Fibroblast of skin of abdomen (primary cell): ENCODE data around the gene TSR3.

Source experiments
- DNase-seq: peaks from one replicate; pipeline ENCODE4 v3.0.0-alpha.2; 2013

TSR3 gene

GRCh38 chr16:1351215-1351581, 480 bp downstream of the TSR3 start:
- DNase-seq, result no peak

- DNase-seq, result no peak
Observed at GRCh38 chr16:1350691-1351090, 987 bp downstream of the TSR3 start.

DNA sequence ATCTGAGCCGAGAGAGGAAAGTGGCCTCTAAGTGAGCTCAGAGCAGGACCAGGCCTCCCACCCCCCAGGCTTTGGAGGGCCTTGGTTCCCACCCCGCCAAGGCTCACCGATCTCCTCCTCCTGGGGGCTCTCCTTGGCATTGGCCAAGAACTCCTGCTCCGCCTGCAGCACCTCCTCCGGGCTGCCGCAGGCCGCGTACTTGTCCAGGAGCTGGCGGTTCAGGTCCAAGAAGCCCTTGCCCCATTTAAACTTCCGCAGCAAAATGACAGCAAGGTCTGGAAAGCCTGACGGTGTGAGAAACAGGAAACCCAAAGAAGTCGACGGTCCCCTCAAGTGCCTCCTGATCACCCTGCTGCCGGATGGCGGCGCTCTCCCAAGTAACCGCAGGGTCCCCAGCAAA, 1.7 kb downstream of the TSR3 start:
- DNase-seq, result no peak

GRCh38 chr16:1349351-1349750, 2.3 kb downstream of the TSR3 start:
- DNase-seq, result no peak

- DNase-seq, result no peak
Observed at GRCh38 chr16:1348926-1349325, 2.8 kb downstream of the TSR3 start.

DNA sequence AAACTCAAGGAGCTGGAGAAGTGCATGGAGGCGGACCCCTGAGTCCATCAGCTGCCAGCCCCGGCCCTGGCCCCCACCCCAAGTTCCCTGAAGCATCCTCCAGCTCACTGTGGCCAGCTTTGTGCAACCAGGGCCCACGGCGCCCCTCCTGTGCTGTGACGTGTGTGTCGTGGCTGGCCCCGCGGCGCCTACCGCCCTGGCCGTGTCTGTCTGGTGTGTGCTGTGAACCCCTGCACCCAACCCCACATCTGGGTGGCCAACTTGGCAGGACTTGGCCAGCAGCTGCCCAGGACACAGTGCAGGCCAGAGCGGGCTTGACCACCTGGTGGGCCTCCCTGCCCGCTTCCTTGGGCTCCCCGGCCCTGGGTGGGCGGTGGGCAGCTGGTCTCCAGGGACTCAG, 3.2 kb downstream of the TSR3 start:
- no peak for DNase-seq

DNA sequence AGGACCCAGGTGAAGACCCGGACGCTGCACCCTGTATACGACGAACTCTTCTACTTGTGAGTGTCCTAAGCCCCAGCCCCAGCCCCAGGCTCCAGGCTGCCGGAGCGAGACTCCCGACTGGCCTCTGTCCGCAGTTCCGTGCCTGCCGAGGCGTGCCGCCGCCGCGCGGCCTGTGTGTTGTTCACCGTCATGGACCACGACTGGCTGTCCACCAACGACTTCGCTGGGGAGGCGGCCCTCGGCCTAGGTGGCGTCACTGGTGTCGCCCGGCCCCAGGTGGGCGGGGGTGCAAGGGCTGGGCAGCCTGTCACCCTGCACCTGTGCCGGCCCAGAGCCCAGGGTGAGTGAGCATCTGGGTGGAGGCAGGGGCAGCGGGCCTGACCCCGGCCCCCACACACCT, 3.7 kb downstream of the TSR3 start:
- DNase-seq, result no peak

GRCh38 chr16:1347286-1347855, 4.3 kb downstream of the TSR3 start:
- no peak for DNase-seq

DNA sequence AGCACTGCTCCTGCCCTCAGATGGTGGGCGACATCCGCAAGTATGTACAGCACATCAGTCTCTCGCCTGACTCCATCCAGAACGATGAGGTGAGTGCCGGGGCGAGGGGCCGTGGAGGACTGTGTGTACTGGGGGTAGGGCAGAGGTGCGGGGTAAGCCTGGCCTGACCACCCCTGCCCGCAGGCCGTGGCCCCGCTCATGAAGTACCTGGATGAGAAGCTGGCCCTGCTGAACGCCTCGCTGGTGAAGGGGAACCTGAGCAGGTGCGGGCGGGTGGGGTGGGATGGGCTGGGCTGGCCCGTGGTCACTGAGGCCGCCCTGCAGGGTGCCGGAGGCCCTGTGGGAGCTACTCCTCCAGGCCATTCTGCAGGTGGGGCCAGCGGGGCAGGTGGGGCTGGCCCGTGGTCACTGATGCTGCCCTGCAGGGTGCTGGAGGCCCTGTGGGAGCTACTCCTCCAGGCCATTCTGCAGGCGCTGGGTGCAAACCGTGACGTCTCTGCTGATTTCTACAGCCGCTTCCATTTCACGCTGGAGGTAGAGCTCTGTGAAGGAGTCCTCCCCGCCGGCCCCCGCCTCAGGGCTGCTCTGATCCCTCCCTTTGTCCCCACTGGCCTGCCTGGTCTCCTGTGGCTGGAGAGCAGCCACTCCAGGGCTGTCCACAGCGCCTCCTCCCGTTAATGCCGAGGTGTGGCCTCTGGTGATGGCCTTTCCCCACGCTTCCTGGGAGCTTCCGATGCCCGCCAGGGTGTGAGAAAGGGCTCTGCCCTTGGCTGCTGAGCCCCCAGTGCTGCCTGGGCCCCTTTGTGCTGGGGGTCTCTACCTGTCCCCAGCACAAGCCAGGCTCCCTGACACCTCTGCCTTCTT, 5.0 kb downstream of the TSR3 start:
- no peak for DNase-seq

- DNase-seq, result no peak
Observed at GRCh38 chr16:1345651-1346421, 5.8 kb downstream of the TSR3 start.

- DNase-seq, result no peak
Observed at GRCh38 chr16:1345087-1345486, 6.6 kb downstream of the TSR3 start.

DNA sequence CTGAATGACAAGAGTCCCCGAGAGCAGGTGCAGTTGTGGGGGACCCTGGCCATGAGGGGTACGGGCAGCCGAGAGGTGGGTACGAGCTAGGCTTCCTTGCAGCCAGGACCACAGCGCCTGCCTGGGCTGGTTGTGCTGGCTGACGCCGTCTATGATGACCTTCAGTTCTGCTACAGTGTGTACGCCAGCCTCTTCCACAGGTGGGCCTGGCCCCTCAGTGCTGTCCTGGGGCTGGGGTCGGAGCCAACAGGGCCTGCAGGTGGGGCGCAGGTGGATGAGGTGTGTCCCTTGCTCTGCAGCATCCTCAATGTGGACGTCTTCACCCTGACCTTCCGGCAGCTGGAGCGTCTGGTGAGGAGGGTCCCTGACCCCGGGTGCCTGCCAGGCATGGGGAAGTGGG, 7.2 kb downstream of the TSR3 start:
- DNase-seq, result no peak

DNA sequence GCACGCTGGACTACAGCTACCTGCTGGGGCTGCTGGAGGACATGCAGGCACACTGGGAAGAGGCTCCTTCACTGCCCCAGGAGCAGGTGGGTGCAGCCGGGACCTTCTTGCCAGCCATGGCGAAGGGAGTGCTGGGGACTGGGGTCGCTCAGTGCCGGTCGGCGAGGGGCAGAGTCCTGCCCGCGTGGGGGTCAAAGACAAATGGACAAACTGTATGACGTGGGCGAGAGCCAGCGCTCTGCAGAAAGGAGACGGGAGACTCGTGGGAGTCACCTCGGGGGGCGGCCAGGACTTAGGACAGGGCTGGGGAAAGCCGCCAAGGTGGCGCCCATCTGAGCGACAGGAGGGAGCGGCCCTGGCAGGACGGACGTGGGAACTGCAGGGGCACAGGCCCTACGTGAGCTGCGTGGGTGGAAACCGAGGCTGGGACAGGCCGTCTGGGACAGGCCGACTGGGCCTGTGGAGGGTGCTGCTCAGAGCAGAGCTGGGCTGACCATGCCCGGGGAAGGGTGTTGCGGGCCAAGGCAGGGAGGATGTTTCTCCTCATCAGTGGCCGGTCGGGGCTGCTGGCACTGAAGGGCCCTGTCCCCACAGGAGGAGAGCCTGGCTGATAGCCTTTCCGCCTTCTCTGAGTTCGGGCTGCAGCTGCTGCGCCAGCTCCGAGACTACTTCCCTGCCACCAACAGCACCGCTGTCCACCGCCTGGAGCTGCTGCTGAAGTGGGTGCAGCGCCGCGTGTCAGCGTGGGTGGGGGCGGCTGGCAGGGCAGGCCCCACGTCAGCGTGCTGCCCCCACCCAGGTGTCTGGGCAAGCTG, 8.0 kb downstream of the TSR3 start:
- no peak for DNase-seq

DNA sequence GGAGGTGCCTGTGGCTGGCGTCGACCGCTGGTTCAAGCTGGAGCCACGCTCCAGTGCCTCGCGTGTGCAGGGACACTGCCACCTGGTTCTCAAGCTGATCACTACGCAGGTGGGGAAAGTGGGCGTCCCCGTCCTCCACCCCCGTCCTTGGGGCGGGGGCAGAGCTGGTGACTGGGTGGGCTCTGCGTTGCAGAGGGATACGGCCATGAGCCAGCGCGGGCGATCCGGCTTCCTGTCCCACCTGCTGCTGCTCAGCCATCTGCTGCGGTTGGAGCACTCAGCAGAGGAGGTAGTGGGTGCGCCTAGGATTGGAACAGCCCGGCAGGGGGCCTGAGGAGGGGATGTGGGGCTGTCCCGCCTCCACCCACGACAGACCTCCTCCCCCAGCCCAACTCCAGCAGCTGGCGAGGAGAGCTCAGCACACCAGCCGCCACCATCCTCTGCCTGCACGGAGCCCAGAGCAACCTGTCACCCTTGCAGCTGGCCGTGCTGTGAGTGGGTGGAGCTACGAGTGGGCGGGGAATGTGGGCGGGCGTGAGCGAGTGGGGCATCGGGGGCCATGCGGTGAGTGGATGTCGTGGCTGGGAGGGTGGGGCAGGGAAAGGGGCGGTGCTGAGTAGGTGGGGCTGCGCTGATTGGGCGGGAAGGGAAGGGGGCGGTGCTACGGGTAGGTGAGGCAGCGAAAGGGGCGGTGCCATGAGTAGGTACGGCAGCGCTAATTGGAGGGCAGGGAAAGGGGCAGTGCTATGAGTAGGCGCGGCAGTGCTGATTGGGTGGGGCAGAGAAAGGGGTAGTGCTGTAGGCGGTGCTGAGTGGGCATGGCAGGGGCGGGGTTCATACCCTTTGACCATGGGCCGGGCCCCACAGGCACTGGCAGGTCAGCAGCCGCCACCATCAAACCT, 8.9 kb downstream of the TSR3 start:
- peak; percentile 44 for DNase-seq

DNA sequence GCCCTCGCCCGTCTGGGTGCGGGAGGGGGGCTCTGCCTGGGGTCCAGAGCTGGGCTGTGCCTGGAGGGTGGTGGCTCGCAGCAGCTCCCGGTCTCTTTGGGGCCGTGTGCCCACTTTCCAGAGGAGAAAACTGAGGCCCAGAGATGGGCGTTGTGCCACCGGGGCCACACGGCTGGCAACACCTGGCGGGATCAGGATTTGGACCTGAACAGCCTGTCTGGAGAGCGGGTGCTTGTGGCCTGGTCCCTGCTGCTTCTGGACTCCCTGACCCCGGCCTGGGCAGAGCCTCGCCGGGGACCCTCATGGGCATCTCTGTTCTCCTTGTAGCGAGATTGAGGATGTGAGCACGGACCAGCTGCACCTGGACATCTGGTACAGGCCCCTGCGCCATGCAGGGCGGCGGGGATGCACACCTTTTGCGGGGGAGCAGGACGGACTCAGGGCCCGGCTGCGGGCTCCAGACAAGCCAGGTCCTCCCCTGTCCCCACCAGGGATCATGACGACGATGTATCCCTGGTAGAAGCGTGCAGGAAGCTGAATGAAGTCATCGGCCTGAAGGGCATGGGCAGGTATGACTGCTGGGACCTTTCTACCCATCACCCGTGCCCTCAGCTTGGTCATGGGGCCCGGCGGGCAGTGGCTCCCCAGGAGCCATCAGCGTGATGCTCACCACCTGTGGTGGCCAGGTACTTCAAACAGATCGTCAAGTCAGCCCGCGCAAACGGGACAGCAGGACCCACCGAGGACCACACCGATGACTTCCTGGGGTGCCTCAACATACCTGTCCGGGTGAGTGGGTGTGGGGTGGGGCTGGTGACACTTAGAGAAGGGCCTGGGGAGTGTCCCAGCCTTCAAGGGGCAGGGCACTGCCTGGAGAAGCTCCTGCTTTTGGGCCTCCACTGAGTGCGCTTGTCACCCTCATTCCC, 9.9 kb downstream of the TSR3 start:
- DNase-seq, result no peak

DNA sequence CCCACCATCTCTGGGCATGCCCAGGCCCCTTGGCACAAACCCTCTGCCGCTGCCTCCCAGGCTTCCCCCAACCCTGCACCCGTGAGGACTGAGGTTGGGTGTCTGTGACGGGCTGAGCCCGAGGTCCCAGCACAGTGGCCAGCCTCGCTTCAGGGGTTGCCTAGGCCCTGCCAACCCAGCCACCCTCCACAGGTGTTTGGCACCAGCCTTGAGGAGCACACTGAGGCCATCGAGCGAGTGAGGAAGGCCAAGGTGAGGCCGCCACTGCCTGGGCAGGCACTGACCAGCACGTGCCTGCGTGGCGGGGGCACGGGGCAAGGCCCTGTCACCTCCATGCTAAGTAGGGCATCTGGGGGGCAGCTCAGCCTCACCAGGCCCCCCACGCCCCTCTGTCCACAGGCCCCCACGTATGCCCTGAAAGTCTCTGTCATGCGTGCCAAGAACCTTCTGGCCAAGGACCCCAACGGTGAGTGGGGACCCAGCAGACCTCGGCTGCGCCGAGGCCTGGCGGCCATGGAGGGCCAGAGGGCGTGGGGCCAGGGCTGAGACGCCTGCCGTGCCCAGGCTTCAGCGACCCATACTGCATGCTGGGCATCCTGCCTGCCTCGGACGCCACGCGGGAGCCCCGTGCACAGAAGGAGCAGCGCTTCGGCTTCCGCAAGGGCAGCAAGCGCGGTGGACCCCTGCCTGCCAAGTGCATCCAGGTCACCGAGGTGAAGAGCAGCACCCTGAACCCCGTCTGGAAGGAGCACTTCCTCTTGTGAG, 10.8 kb downstream of the TSR3 start:
- DNase-seq, result no peak

GRCh38 chr16:1338855-1339675, 12.6 kb downstream of the TSR3 start:
- no peak for DNase-seq

DNA sequence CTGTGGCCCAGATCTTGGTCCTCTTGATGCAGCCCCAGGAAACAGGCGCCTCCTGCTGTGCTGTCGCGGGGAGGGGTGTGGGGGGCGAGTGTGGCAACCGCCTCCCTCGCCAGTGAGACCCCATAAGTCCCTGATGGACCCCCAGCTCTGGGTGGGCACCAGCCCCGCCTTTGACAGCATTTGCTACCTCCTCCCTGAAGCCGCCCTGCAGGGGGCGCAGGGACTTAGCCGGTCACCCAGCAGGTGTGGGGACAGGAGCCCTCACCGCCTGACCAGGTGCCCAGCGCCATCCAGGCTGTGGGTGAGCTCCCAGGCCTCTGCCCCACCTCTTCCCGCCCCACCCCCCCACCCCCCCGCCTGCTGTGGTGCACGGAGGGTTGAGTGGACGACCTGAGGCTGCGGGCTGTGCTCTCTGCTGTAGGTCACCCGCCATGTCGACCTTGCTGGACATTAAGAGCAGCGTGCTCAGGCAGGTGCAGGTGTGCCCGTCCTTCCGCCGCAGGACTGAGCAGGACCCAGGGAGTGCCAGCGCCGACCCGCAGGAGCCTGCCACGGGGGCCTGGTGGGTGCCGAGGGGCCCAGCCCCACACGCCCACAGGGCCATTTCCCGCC, 13.5 kb downstream of the TSR3 start:
- no peak for DNase-seq
